Smooth muscle cell (in vitro differentiated cells): Measurements from ENCODE around the gene ACSF3. TPM values are rescaled to one million over a fixed set of nuclear protein-coding genes. Genes with fewer than 3 reads are reported as not detected.

Experiments
- DNase-seq: peaks from one replicate; lab custom pipeline; 2025; ENCODE audit not compliant: unreplicated experiment; lab: John Stamatoyannopoulos, UW
- H2AFZ ChIP-seq: fragments of 200-600 bp; sonication (generic); 2 replicates; pipeline ENCODE4 v1.6.0; 2016; ENCODE audit warnings: antibody characterized with exemption, low read depth, mild to moderate bottlenecking
- H3F3A ChIP-seq: fragments of 200-600 bp; sonication (generic); 2 replicates; pipeline ENCODE4 v1.6.0; 2017; ENCODE audit warnings: antibody characterized with exemption, low read depth
- H3K27ac ChIP-seq: fragments of 200-600 bp; sonication (generic); 2 replicates; pipeline ENCODE4 v1.5.1; 2016; ENCODE audit warnings: low read depth, mild to moderate bottlenecking
- H3K27me3 ChIP-seq: fragments of 200-600 bp; sonication (generic); 2 replicates; pipeline ENCODE4 v1.6.1; 2016; ENCODE audit warnings: low read depth, mild to moderate bottlenecking
- H3K36me3 ChIP-seq: fragments of 200-600 bp; sonication (generic); 2 replicates; pipeline ENCODE4 v1.5.1; 2016; ENCODE audit warnings: low read depth
- H3K4me1 ChIP-seq: fragments of 200-600 bp; sonication (generic); 2 replicates; pipeline ENCODE4 v1.5.1; 2016; ENCODE audit warnings: low read depth
- H3K4me2 ChIP-seq: fragments of 200-600 bp; sonication (generic); 2 replicates; pipeline ENCODE4 v1.6.0; 2016; ENCODE audit warnings: mild to moderate bottlenecking
- H3K4me3 ChIP-seq: fragments of 200-600 bp; sonication (generic); 2 replicates; pipeline ENCODE4 v1.5.1; 2016; ENCODE audit warnings: mild to moderate bottlenecking
- H3K79me2 ChIP-seq: fragments of 200-600 bp; sonication (generic); 2 replicates; pipeline ENCODE4 v1.6.0; 2016; ENCODE audit warnings: low read depth, mild to moderate bottlenecking
- H3K9ac ChIP-seq: fragments of 200-600 bp; sonication (generic); 2 replicates; pipeline ENCODE4 v1.6.0; 2016; ENCODE audit warnings: low read depth
- H3K9me3 ChIP-seq: fragments of 200-600 bp; sonication (generic); replicated peaks from 2 replicates; pipeline ENCODE4 v1.5.1; 2016; ENCODE audit warnings: low read depth
- H4K20me1 ChIP-seq: fragments of 200-600 bp; sonication (generic); 2 replicates; pipeline ENCODE4 v1.6.0; 2016; ENCODE audit warnings: low read depth
- WGBS: methylation state at CpG from one replicate; pipeline ENCODE4 v1.1.7; 2016; ENCODE audit warnings: low lambda C conversion rate; 5-methylcytosine and 5-hydroxymethylcytosine counted together
- polyA plus RNA-seq: library from polyadenylated mRNA; unstranded; fragments of >200 nt; fragmentation: Nextera tagmentation; extraction: Ambion mirVana; gene quantifications from 2 replicates; pipeline ENCODE4 v1.2.1, GENCODE V29; 2016
- total RNA-seq: library from RNA; depleted of rRNA; stranded (reverse); fragments of >200 nt; gene quantifications from 2 replicates; pipeline ENCODE4 v1.2.3, GENCODE V29; 2014
- TF ChIP-seq, protein P1 (sequence below): fragments of 200-600 bp; sonication (generic); IDR thresholded peaks from 2 replicates; pipeline ENCODE4 v1.5.1; 2017; ENCODE audit warnings: borderline replicate concordance, mild to moderate bottlenecking, antibody characterized with exemption; ENCODE audit not compliant: insufficient read depth, poor library complexity, severe bottlenecking

Gene ACSF3
- total and polyA plus RNA-seq, 2 experiments from 2014 or later, result 13.6 to 15.1 TPM

GRCh38 chr16:89189358-89190025 is 95.8 kb downstream of the ACSF3 start:
- Histone ChIP-seq H3K4me1 (no peaks in the 10 kb centered on the region), H3K36me3 (no peaks in the 10 kb centered on the region), H2AFZ (no peak overlapping the region), H3K27me3 (no peaks in the 10 kb centered on the region), H3K9ac (no peak overlapping the region), H3K9me3 (no peaks in the 10 kb centered on the region), H3K4me2 (no peak overlapping the region), H3F3A (peaks cover 12% of the 10 kb centered on the region), H3K79me2 (no peaks in the 10 kb centered on the region), H3K27ac (no peak overlapping the region), H3K4me3 (no peak overlapping the region), H4K20me1 (no peaks in the 10 kb centered on the region)
- TF ChIP-seq, protein P1, sequence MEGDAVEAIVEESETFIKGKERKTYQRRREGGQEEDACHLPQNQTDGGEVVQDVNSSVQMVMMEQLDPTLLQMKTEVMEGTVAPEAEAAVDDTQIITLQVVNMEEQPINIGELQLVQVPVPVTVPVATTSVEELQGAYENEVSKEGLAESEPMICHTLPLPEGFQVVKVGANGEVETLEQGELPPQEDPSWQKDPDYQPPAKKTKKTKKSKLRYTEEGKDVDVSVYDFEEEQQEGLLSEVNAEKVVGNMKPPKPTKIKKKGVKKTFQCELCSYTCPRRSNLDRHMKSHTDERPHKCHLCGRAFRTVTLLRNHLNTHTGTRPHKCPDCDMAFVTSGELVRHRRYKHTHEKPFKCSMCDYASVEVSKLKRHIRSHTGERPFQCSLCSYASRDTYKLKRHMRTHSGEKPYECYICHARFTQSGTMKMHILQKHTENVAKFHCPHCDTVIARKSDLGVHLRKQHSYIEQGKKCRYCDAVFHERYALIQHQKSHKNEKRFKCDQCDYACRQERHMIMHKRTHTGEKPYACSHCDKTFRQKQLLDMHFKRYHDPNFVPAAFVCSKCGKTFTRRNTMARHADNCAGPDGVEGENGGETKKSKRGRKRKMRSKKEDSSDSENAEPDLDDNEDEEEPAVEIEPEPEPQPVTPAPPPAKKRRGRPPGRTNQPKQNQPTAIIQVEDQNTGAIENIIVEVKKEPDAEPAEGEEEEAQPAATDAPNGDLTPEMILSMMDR, result no peak
- WGBS, result 78% methylated on average over 14 of the region's 14 CpGs
- no peak for DNase-seq

DNA sequence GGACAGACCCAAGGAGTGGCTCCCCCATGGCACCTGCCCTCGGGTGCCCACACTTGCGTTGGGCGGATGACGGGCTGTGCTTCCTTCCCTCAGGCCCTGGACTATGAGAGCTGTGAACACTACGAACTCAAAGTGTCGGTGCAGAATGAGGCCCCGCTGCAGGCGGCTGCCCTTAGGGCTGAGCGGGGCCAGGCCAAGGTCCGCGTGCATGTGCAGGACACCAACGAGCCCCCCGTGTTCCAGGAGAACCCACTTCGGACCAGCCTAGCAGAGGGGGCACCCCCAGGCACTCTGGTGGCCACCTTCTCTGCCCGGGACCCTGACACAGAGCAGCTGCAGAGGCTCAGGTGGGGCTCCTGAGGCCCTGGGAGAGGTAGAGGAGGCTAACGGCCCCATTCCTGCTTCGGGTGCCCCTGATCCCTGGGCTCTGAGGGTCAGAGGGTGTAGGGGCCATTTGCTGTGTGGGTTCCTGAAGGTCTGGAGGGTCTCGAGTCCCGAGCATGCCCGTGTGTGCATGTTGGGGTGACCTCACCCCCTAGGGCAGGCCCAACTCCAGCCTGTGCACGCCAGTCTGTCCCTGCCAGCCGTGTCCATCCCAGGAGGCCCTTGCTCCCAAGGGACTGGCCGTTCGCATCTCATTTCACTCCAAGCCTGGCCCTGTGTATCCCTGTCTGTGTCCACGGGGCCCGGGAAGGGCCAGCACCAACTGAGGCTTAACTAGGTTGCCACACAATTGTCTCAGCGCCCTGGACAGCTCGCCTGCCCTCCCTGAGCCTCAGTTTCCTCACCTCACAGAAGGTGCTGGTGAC is 96.7 kb downstream of the ACSF3 start:
- 84% methylated on average over 28 of the region's 28 CpGs for WGBS
- TF ChIP-seq, protein P1, result no peak
- no peak overlapping the region for H3K4me2 ChIP-seq
- no peak overlapping the region for H2AFZ ChIP-seq
- no peak for DNase-seq
- H3K27me3 ChIP-seq, result no peaks in the 10 kb centered on the region
- no peaks in the 10 kb centered on the region for H3K4me1 ChIP-seq
- no peaks in the 10 kb centered on the region for H4K20me1 ChIP-seq
- H3F3A ChIP-seq, result peaks cover 12% of the 10 kb centered on the region
- no peak overlapping the region for H3K9ac ChIP-seq
- no peaks in the 10 kb centered on the region for H3K36me3 ChIP-seq
- no peak overlapping the region for H3K4me3 ChIP-seq
- no peaks in the 10 kb centered on the region for H3K9me3 ChIP-seq
- no peak overlapping the region for H3K27ac ChIP-seq
- H3K79me2 ChIP-seq, result no peaks in the 10 kb centered on the region

GRCh38 chr16:89191033-89191900 is 97.6 kb downstream of the ACSF3 start:
- no peak for DNase-seq
- TF ChIP-seq, protein P1, result no peak
- no peaks in the 10 kb centered on the region for H3K27me3 ChIP-seq
- no peaks in the 10 kb centered on the region for H3K9me3 ChIP-seq
- no peak overlapping the region for H3K9ac ChIP-seq
- peak overlapping the region; percentile 95 for H3K4me2 ChIP-seq
- no peaks in the 10 kb centered on the region for H3K36me3 ChIP-seq
- H3K4me3 ChIP-seq, result peak overlapping the region; percentile 50
- peaks cover 12% of the 10 kb centered on the region for H3F3A ChIP-seq
- H3K79me2 ChIP-seq, result no peaks in the 10 kb centered on the region
- no peak overlapping the region for H3K27ac ChIP-seq
- no peaks in the 10 kb centered on the region for H4K20me1 ChIP-seq
- no peak overlapping the region for H2AFZ ChIP-seq
- H3K4me1 ChIP-seq, result no peaks in the 10 kb centered on the region
- WGBS, result 88% methylated on average over 32 of the region's 44 CpGs
